HG02678 (cell line): ENCODE results near the gene PLEKHO1.
A peak's percentile ranks its signal among the peaks of the same experiment; 100 is the strongest.
"Not testable (repeated sequence)": the region's sequence is repeated elsewhere in the genome, so short reads cannot be mapped to it uniquely, and the experiment has no call there.

Experiments
- ATAC-seq: cut with Tn5 transposase; IDR thresholded peaks from one replicate; pipeline ENCODE4 v1.9.1; 2021; ENCODE audit warnings: mild to moderate bottlenecking, moderate library complexity; ENCODE audit not compliant: unreplicated experiment

The PLEKHO1 gene

DNA sequence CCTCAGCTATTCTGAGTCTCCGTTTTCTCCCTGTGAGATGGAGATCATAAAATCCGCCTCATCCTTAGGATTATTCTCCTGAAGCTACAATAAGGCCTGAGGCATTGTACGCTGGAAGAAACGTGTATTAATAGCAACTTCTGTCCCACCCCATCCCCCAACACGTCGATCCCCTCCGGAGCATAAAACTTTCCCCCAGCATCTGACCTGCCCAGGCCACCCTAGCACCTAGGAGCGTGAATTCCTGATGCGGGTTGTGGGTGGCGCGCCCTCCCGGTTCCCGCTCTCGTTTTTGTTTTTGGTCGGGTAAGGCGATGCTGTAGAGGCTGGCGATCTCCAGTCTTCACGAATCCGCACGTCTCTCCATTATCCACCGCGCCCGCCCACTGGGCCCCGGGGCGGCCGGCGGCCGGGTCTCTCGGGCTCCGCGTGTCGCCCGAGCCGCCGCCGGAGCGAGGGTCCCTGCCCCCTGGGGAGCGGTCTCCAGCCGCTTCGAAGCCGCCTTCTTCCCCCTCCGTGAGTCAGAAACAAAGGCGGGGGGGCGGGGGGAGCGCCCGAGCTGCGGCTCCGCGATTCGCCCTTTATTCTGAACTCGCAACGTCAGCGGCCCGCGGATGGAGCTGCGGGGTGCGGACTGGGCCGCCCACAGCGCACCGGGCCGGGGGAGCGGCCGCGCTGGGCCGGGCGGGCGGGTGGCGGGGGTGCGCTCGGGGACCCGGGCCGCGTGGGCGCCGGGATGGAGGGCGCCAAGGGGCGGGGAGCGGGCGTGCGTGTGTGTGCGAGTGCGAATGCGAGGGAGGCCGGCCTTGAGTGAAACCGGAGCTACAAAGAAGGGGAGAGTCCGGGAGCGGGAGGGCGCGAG lies at the start of gene PLEKHO1:
TSS of gene PLEKHO1 (plus strand) at position 646 of the 862 bp plus-strand sequence. CDS start 342 bp downstream, outside the sequence.
- ATAC-seq = peak; percentile 57

DNA sequence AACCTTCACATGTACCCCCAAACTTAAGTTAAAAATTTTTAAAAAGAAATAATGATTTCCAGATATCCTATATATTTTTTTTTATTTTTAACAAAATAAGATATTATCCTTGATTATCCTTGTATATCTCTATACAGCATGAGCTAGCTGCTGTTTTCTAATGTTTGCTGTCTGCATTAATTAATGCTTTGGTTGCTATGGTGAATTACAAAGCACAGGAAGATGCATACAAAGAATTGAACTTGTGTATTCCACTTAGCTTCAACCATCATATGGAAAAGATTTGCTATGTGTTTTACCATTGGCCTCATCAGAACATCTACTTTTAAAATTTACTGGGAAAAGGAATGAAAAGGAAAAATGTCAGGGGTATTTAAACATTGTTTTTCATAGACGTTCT lies 46.7 kb upstream of the PLEKHO1 start:
- no peak for ATAC-seq

- ATAC-seq = no peak
Measured at GRCh38 chr1:150106341-150106740, 43.4 kb upstream of the PLEKHO1 start.

DNA sequence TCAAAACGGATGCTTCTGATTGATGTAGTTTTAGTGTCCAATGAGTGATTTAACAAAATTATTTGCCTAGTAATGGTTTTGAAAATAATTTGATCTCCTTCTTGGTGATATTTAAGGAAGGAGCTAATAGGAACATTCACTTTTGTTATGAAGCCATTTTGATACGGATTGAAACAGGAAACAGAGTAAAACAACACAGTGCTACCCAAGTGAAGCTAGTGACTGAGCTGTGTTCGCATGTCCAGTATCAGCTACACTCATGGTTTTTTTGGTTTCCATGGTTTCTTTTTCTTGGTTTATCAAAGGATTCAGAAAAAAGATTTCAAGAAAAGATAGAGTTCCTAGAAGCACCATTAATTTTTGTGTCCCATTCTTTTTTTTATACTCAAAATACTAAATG lies 40.1 kb upstream of the PLEKHO1 start:
- no peak for ATAC-seq

DNA sequence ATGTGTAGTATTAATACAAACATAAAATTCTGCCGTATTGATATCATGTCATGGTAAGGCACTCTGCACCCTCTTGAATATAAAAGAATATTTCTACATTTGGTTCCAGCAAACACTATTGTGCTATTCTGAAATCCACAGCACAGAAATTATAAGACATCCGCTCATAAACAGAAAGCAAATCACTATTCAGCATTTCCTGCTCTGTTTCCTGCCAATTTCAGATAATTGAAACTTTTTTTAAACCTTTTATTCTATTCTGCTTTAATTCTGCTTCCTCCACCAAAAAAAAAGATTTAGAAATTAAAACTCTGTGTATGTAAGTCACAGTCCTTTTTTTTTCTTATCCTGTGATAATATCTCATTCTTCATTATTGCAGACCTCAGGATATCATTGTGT lies 39.6 kb upstream of the PLEKHO1 start:
- no peak for ATAC-seq

DNA sequence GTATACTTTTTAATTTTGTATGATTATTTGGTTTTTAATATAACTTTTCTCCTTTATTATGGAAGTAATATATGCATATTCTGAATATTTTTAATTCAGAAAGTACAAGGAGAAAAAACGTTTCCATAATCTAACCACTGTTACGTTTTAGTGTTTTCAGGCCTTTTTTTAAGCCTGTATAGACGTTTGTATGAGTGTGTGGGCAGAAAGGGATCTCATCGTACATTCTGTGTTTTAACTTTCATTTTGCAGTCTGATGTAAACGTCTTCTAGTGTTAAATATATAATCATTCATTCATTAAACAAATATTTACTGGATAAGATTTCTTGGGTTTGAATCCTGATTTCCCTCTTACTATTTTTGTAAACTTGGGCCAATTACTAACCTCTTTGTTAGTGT lies 38.0 kb upstream of the PLEKHO1 start:
- ATAC-seq = no peak

DNA sequence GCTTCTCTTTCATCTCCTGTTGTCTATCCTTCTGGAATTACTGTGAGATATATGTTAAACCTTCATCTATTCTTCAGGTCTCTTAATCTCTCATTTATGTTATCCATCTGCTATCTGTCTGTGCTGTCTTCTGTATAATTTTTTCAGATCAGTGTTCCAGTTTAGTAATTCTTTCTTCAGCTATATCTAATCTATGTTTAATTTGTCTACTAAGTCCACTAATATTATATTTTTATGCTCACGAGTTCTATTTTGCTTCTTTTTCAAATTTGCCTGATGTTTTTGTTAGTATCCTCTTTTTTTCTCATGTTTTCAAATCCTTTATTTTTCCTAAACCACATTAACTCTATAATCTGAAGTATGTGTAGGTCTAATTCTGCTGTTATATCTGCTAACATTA lies 34.6 kb upstream of the PLEKHO1 start:
- ATAC-seq = no peak

DNA sequence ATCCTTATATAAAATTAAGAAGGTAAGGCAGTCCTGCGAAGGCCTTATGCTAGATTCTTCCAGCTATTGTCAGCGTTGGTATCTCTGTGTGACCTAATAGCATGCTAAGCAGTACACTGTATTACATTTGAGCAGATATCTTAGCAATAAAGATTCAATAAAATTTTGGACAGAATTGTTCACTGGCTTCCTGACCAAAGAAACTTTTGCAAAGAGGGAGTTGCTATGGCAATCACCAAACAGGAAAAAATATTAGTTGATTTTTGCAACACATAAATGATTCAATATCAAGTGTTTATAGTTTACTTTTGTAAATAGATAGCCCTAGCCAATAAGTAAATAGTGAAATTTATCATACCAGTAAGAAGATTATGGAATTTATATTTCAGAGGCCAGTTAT lies 31.0 kb upstream of the PLEKHO1 start:
- ATAC-seq = no peak

DNA sequence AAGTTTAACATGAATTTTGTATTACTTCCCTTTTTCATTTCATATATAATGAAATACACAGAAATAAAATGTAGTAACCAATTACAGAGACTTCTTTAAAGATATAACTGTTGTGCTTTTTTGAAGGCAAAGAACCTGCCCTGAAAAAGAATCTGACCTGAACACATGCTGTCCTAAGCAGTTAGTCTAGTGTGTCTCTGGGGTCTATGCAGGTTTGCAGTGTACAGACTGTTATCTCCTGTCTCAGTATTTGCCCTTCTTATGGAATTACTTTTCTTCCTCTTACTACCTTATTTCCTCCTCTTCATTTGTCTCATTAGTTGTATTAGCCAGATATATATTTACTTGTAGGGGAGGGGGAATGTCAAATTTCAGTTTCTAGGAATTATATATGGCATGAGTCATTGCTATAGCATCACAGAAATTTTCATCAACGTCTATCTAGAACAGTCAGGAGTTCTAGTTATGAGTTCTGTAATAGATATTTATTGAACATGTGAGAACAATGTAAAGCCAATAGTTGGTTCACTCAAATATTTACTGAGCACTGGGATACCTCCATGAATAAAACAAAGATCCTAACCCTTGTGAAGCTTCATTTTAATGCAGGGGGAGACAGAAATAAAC lies 28.4 kb upstream of the PLEKHO1 start:
- ATAC-seq = no peak

GRCh38 chr1:150126811-150127210 lies 22.9 kb upstream of the PLEKHO1 start:
- no peak for ATAC-seq

DNA sequence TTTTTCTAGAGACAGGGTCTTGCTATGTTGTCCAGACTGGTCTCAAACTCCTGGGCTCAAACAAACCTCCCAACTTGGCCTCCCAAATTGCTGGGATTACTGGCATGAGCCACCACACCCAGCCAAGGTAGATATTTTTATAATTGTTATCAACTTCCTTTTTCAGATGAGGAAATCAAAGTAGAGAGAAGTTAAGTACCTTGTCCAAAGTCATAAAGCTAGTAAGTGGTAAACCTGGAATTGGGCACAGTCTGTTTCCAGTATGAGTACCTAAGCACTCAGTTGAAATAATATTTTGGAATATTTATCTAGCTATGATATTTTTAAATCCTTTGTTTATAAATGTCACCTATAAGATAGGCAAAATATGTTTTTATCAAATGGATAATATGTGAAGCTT lies 22.3 kb upstream of the PLEKHO1 start:
- ATAC-seq = no peak

GRCh38 chr1:150127868-150128267 lies 21.8 kb upstream of the PLEKHO1 start:
- ATAC-seq = no peak

DNA sequence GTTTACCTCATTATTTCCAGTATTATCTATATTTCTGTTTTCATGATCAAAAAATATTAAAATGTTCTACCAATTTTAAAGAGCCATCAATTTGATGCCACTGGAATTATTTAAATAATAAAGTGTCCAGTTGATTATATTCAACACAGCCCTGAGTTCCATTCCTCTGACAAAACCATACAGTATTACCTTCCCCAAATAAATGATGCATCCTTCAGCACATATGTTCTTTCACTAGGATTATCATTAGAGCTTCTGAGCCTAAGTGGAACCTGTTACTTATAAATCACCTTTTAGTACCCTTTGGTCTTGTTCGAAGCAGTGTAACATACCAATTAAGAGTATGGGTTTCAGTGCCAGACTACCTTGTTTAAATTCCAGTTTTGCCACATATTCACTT lies 17.3 kb upstream of the PLEKHO1 start:
- ATAC-seq = no peak

DNA sequence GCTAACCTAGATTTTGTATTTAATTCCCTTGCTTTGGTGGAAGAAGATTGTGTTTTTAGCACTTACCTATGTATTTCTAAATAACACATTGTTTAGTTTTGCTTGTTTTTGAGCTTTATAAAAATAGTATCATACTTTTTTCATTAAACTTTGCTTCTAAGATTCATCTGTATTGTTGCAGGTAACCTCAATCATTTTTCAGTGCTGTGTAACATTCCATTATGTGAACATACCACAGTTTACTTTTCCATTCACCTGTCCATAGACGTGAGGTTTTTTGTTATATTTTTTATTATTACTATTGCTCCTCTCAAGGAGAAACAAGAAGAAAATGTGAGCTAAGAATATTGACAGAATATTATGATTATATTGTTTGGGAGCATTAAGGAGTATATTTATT lies 15.2 kb upstream of the PLEKHO1 start:
- no peak for ATAC-seq

GRCh38 chr1:150135400-150135799 lies 14.3 kb upstream of the PLEKHO1 start:
- not testable (repeated sequence) for ATAC-seq

DNA sequence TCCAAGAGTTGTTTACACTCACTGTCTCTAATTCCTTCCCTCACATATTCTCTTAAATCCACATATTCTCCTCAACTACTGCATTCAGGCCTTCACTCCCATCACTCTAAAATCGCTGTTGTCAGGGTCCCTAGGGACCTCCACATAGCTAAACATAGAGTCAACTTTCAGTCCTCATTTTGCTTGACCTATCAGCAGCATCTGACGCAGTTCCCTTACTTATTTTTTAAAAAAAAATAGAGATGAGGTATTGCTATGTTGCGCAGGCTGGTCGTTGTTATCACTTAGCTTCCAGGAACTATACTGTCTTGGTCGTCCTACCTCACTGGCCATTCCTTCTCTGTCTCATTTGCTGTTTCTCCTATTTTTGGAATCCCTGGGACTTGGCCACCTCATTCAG lies 11.7 kb upstream of the PLEKHO1 start:
- no peak for ATAC-seq

DNA sequence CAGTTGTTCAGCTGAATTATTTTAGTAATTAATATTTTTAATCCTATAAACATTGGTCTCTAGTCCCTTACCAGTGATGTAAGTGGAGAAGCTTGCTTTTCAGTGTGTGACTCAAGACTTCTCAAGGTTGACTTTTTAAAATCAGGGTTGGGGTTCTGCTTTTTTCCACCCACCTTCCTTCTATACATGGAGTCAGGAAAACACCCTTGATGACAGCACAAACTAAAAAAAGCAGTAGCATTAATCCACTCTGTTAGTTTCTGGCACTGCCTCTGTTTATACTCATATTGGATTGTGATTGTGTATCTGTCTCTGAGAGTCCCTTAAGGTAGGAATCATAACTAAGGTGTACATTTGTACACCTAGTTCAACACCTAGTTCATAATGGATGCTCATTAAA lies 8.3 kb upstream of the PLEKHO1 start:
- ATAC-seq = no peak

- no peak for ATAC-seq
Measured at GRCh38 chr1:150142083-150142482, 7.6 kb upstream of the PLEKHO1 start.

- no peak for ATAC-seq
Measured at GRCh38 chr1:150144606-150145005, 5.1 kb upstream of the PLEKHO1 start.

- ATAC-seq = not testable (repeated sequence)
Measured at GRCh38 chr1:150146016-150146415, 3.7 kb upstream of the PLEKHO1 start.

DNA sequence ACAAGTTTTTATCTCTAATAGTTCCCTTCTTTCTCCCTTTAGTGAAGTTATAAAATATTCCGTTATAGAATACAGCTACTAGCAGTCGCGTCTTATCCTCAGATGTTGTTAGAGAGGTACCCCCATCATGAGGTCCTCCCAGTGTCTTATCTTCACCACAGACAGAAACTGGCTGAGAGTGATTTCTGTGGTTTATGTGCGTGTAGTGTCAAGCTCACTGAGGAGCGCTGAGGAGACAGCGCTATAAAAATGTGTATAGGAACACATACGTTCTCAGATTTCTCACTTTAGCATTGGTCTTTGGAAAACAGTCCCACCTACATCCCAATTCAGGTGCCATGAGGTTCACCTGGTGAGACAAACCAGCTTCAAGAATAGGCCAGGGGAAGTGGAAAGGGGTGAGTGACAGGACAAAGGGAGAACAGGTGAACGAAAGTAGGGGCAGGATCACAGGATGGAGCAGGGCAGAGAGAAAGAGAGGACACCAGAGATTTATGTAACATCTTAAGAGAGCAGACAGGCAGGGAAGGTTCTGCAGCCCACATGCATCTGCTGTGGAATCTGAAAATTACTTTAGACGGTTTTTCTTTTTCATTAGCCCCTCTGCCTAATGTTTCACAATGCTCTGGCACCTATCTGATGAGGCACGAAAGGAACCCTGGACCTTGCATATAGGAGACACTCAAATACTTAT lies 2.7 kb upstream of the PLEKHO1 start:
- ATAC-seq = no peak

- no peak for ATAC-seq
Measured at GRCh38 chr1:150148837-150149270, 862 bp upstream of the PLEKHO1 start.
